GM10248 (cell line): Measurements from ENCODE around the gene USP19.

Experiments
- CTCF ChIA-PET: fragments of 300-600 bp; sonication (Branson Sonifier 250); formaldehyde crosslinking; extraction: SDS; loops from one replicate; lab custom pipeline; 2021; ENCODE audit warnings: antibody characterized with exemption; lab: Yijun Ruan, JAX
- POLR2A ChIA-PET: fragments of 350-650 bp; sonication (Branson Sonifier 250); formaldehyde crosslinking; extraction: SDS; loops from one replicate; lab custom pipeline; 2020; ENCODE audit warnings: antibody characterized with exemption; lab: Yijun Ruan, JAX
- DNase-seq: peaks from one replicate; pipeline ENCODE4 v3.0.0; 2012; ENCODE audit errors: extremely low spot score
- TF ChIP-seq, protein P1 (sequence below): IDR thresholded peaks from 2 replicates; pipeline ENCODE4 v1.5.1; 2012; ENCODE audit warnings: mild to moderate bottlenecking, low read depth; ENCODE audit errors: extremely low read depth, missing control alignments, control extremely low read depth

Gene USP19

GRCh38 chr3:49120438-49121131, at the start of gene USP19:
Gene USP19 (minus strand): TSS chr3:49120823. CDS start chr3:49119145, 1,678 bp downstream.
- CTCF ChIA-PET, result interaction anchor here (0.6 to 1.9 kb wide), 10 partner anchors 9 to 334 kb away, joined by 3 to 8 read pairs (median 3); partner anchors contain the start of genes KLHDC8B, NDUFAF3 and QRICH1
- DNase-seq, result peak; percentile 99
- TF ChIP-seq, protein P1, sequence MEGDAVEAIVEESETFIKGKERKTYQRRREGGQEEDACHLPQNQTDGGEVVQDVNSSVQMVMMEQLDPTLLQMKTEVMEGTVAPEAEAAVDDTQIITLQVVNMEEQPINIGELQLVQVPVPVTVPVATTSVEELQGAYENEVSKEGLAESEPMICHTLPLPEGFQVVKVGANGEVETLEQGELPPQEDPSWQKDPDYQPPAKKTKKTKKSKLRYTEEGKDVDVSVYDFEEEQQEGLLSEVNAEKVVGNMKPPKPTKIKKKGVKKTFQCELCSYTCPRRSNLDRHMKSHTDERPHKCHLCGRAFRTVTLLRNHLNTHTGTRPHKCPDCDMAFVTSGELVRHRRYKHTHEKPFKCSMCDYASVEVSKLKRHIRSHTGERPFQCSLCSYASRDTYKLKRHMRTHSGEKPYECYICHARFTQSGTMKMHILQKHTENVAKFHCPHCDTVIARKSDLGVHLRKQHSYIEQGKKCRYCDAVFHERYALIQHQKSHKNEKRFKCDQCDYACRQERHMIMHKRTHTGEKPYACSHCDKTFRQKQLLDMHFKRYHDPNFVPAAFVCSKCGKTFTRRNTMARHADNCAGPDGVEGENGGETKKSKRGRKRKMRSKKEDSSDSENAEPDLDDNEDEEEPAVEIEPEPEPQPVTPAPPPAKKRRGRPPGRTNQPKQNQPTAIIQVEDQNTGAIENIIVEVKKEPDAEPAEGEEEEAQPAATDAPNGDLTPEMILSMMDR, result no peak
- POLR2A ChIA-PET, result interaction anchor here (0.9 to 1.7 kb wide), 5 partner anchors 9 to 232 kb away, joined by 3 to 11 read pairs (median 4); partner anchors contain the start of genes IMPDH2 and QRICH1

DNA sequence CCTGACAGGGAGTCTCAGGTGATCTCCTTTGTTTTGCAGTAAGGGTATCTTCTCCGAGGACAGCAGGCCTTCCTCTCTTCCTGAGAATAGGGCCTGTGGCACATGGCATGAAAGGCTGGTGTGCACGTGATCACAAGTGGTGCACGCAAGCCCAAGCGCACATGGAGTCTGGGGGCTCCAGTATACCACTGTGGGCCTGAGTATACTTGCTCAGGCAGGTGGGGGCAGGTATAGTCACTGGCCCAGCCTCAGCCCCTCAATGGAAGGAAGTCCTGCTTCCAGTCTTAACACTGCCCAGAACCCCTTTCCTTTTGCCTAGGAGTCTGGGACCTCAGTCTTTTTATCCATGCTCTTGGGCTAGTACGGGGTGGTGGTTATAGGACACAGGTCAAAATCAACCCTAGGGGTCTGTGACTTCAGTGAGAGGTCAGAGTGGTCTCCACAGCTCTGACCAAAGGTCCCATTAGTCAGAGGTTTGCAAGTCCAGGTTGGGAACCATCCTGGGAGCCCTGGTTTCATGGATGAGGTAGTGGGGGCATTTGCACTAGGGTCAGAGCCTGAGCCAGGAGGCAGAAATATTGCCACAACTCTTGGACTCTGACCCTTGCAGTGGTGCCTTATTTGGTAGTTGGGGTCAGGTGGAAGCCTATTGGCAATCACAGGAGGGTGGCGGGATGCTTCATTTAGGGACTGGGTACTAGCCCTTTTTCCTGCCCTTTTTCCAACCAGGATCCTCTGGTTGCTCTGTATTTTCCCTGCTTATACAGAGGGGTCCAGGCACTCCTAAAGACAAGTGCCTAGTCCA, 46.3 kb upstream of the USP19 start:
- CTCF ChIA-PET, result interaction anchor here (6.1 kb wide), 1 partner anchor 281 kb away, joined by 56 read pairs; no protein-coding TSS in a partner anchor
- POLR2A ChIA-PET, result no interaction called here
- no peak for DNase-seq
- TF ChIP-seq, protein P1, result no peak

- DNase-seq, result peak; percentile 94
- ChIA-PET CTCF (interaction anchor here (0.6 to 6.1 kb wide), 5 partner anchors 12 to 283 kb away, joined by 3 to 56 read pairs (median 6); no protein-coding TSS in a partner anchor), POLR2A (interaction anchor here (0.7 kb wide), 1 partner anchor 42 kb away, joined by 3 read pairs; no protein-coding TSS in a partner anchor)
- TF ChIP-seq, protein P1, result no peak
These were observed 45.4 kb upstream of the USP19 start, which contains the start of gene CCDC71 for GRCh38 chr3:49165771-49166751. Gene CCDC71 (minus strand): TSS chr3:49166331. CDS start chr3:49164208, 2,123 bp downstream.

DNA sequence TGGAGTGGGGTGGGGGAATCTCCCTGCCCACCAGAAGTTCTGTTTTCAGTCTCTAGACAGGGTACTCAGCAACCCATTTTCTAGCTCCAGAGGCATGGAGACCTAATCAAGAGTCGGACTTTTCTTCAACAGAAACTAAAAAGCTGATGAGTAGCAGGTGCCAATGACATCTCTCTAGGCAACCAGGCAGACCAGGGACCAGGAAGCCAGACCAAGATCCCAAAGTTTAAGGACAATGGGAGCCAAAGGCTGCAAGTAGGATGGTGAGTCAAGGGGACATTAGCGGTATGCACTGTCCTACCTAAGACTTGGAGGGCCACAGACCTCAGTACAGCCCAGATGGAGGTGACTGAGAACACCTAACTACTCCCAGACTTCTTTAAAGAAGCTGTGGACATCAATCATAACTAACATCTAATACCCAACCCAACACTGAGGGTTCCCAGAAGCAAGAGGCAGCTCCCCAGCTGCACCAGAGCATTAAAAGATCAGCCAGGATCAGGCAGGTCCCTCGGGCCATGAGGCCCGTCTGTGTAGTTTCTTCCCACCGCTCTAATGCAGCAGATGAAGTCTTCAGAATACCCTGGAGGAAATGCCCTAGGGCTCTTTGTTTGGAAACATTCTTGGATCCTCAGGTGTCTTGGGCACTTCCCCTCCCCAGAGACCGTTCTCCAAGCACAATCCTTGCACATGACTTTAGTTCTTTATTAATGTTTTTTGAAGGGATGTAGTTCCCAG, 44.5 kb upstream of the USP19 start:
- DNase-seq, result no peak
- CTCF ChIA-PET, result interaction anchor here (0.6 to 2.2 kb wide), 6 partner anchors 11 to 284 kb away, joined by 3 to 6 read pairs (median 4); no protein-coding TSS in a partner anchor
- POLR2A ChIA-PET, result interaction anchor here (0.7 kb wide), 1 partner anchor 41 kb away, joined by 3 read pairs; no protein-coding TSS in a partner anchor
- TF ChIP-seq, protein P1, result no peak

DNA sequence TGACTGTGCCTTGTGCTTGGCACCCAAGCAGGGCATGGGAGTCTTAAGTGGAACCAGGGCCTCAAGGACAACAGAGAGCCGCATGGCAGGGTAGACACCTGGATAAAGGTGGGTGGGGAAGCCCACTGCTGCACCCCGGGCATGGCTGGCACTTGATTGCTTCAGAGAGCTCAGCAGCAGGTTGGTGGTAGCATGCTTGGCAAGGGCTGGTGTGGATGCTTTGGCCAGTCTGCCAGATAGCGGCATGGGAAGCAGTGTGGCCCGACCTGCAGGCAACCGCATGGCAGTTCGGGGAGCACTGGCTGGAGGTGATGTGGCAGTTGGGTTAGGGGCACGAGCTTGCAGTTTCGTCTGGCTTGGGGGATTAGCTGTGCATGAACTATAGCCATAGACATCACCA, 43.0 kb upstream of the USP19 start:
- ChIA-PET CTCF (interaction anchor here (0.8 to 2.2 kb wide), 3 partner anchors 10 to 174 kb away, joined by 3 to 5 read pairs (median 3); no protein-coding TSS in a partner anchor), POLR2A (interaction anchor here (1.1 kb wide), 1 partner anchor 177 kb away, joined by 3 read pairs; the partner anchor contains the start of gene USP4)
- TF ChIP-seq, protein P1, result no peak
- DNase-seq, result no peak
